ENCODE results near the gene ZPBP2.

DNA sequence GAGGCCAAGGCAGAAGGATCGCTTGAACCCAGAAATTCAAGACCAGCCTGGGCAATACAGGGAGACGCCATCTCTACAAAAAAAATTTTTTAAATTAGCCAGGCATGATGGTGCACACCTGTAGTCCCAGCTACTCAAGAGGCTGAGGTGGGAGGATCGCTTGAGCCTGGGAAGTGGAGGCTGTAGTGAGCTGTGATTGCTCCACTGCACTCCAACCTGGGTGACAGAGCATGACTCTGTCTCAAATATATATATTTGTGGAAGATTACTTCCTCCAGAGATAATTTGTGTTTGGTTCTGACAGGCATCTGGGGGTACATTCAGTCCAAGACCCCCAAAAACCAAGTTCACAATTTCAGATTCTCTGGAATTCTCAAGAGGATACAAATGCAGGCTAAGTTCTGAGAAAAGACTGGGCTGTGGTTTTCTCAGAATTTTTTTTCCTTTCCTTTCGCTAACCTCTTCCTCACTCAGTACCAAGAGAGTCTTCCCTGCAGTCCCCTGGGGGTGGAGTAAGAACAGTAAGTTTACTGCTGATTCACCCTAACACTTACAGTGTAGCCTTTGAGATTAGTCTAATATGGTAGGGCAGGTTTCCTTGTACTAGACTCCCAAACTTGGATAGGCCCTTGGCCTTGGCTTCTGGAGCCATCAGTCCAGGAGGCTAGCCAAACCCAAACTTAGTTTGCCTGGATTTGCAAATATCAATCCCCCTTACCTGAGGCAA, 35.3 kb downstream of the ZPBP2 start:
- TF ChIP-seq POLR2AphosphoS5 (IDR thresholded peaks at IDR 0.05; ENCODE audit: borderline replicate concordance, low read depth, low read length), result no peak
- no peak for TF ChIP-seq FOXP2 (optimal IDR thresholded peaks at IDR 0.05; ENCODE audit: control extremely low read depth, extremely low read length, insufficient read depth)
- no peak for TF ChIP-seq EZH2 (IDR thresholded peaks at IDR 0.05)
